ENCODE measurements around the gene URI1. TPM values are rescaled to one million over a fixed set of nuclear protein-coding genes. Genes with fewer than 3 reads are reported as not detected.

The URI1 gene
- total RNA-seq, 2 donors from 2014 or later, result 49.6 to 59.7 TPM

DNA sequence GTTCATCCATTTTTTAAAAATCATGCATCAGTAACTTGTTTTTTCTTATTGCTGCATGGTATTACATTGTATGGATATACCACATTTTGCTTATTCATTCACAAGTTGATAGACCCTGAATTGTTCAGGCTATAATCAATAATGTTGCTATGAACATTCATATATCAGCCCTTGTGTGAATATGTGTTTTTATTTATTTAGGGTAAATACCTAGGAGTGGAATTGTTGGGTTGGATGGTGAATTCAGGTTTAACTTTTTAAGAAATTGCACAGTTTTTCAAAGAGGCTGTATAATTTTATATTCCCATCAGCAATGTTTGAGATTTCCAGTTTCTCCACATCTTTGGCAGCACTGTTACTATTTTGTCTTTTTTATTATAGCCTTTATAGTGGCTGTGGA is 82.1 kb downstream of the URI1 start:
- TF ChIP-seq, protein P1, sequence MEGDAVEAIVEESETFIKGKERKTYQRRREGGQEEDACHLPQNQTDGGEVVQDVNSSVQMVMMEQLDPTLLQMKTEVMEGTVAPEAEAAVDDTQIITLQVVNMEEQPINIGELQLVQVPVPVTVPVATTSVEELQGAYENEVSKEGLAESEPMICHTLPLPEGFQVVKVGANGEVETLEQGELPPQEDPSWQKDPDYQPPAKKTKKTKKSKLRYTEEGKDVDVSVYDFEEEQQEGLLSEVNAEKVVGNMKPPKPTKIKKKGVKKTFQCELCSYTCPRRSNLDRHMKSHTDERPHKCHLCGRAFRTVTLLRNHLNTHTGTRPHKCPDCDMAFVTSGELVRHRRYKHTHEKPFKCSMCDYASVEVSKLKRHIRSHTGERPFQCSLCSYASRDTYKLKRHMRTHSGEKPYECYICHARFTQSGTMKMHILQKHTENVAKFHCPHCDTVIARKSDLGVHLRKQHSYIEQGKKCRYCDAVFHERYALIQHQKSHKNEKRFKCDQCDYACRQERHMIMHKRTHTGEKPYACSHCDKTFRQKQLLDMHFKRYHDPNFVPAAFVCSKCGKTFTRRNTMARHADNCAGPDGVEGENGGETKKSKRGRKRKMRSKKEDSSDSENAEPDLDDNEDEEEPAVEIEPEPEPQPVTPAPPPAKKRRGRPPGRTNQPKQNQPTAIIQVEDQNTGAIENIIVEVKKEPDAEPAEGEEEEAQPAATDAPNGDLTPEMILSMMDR (conservative IDR thresholded peaks at IDR 0.05), result no peak
- H3K4me1 Mint-ChIP-seq, result no peaks in the 10 kb centered on the region
- H3K36me3 Mint-ChIP-seq (ENCODE audit: low read depth), result peaks cover 38% of the 10 kb centered on the region
- Histone ChIP-seq H3K4me3 (ENCODE audit: low read length) (no peak overlapping the region), H3K9ac (ENCODE audit: extremely low read depth, low read length, poor library complexity, severe bottlenecking) (no peak overlapping the region), H3K9me3 (ENCODE audit: control insufficient read depth, low read length) (peaks cover 8% of the 10 kb centered on the region), H3K27ac (ENCODE audit: low read depth, low read length) (no peak overlapping the region), H3K36me3 (ENCODE audit: control insufficient read depth, insufficient read depth, low read length) (peaks cover 6% of the 10 kb centered on the region), H3K27me3 (ENCODE audit: control insufficient read depth, insufficient read depth, low read length, poor library complexity, severe bottlenecking) (no peaks in the 10 kb centered on the region), H3K4me1 (ENCODE audit: control insufficient read depth, insufficient read depth, low read length) (no peaks in the 10 kb centered on the region)
- H3K27ac Mint-ChIP-seq, result no peak overlapping the region
- no peak for DNase-seq
- H3K27me3 Mint-ChIP-seq (ENCODE audit: insufficient read depth), result no peaks in the 10 kb centered on the region
- H3K9me3 Mint-ChIP-seq, result peaks cover 1% of the 10 kb centered on the region
- H3K4me3 Mint-ChIP-seq, result no peak overlapping the region

DNA sequence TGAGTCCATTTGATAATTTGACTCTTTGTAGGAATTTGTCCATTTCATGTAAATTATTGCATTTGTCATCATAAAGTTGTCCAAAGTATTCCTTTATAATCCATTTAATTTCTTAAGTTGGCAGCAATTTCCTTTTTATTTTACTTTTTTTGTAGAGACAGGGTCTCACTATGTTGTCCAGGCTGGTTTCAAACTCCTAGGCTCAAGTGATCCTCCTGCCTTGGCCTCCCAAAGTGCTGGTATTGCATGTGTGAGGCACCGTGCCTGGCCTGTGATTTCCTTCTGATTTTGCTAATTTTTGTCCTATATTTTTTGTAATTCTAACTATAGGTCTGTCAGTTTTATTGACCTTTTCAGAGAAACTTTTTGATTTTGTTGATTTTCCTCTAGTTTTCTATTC is 84.9 kb downstream of the URI1 start:
- Histone ChIP-seq H3K9ac (ENCODE audit: extremely low read depth, low read length, poor library complexity, severe bottlenecking) (no peak overlapping the region), H3K9me3 (ENCODE audit: control insufficient read depth, low read length) (peaks cover 8% of the 10 kb centered on the region), H3K27ac (ENCODE audit: low read depth, low read length) (no peak overlapping the region), H3K27me3 (ENCODE audit: control insufficient read depth, insufficient read depth, low read length, poor library complexity, severe bottlenecking) (no peaks in the 10 kb centered on the region), H3K4me1 (ENCODE audit: control insufficient read depth, insufficient read depth, low read length) (no peaks in the 10 kb centered on the region), H3K36me3 (ENCODE audit: control insufficient read depth, insufficient read depth, low read length) (peaks cover 15% of the 10 kb centered on the region), H3K4me3 (ENCODE audit: low read length) (no peak overlapping the region)
- TF ChIP-seq, protein P1 (conservative IDR thresholded peaks at IDR 0.05), result no peak
- no peaks in the 10 kb centered on the region for H3K4me1 Mint-ChIP-seq
- no peak for DNase-seq
- H3K4me3 Mint-ChIP-seq, result no peak overlapping the region
- H3K27ac Mint-ChIP-seq, result no peak overlapping the region
- peaks cover 51% of the 10 kb centered on the region for H3K36me3 Mint-ChIP-seq (ENCODE audit: low read depth)
- H3K27me3 Mint-ChIP-seq (ENCODE audit: insufficient read depth), result no peaks in the 10 kb centered on the region
- WGBS, 2 experiments (ENCODE audit: insufficient coverage in 1 of 2, insufficient read length in 1 of 2), result 92% methylated on average over 1 of the region's 1 CpG; no CpG with 5 or more reads in 1 of the 2 experiments
- H3K9me3 Mint-ChIP-seq, result no peaks in the 10 kb centered on the region

DNA sequence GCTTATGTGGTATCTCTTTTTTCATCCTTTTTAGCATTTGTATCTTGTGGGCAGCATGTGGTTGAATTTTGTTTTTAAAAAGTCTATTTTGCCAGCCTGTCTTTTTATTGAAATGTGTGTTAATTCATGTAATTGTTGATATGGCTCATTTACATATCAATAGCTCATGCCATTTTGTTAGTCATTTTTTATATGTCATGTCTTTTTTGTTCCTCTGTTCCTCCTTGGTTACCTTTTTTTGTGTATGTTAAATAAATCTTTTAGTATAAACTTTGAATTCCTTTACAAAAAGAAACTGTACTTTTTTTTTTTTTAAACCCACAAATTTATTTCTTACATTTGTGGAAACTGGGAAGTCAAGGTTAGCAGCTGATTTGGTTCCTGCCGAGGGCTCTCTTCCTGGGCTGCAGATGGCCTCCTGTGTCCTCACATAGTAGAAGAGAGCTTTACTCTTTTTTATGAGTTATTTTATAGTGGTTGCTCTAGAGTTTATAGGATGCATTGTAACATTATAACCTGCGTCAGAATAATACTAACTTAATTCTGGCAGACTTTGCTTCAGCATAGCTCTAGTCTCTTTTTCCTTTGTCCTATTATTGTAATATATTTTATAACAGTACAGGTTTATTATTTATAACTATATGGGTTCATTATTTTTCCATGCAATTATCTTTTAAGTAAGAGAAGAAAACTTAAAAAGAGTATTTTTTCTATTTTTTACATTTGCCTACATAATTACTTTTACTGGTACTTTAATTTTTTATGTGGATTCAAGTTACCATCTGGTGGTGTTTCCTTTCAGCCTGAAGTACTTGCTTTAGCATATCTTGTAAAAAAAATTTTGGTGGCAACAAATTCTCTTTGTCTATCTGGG is 86.3 kb downstream of the URI1 start:
- Mint-ChIP-seq H3K27me3 (ENCODE audit: insufficient read depth) (no peaks in the 10 kb centered on the region), H3K4me1 (no peaks in the 10 kb centered on the region), H3K27ac (no peak overlapping the region), H3K36me3 (ENCODE audit: low read depth) (peaks cover 43% of the 10 kb centered on the region), H3K4me3 (no peak overlapping the region), H3K9me3 (no peaks in the 10 kb centered on the region)
- 94% methylated on average over 1 of the region's 2 CpGs; no CpG with 5 or more reads in 1 of the 2 experiments for WGBS, 2 experiments (ENCODE audit: insufficient coverage in 1 of 2, insufficient read length in 1 of 2)
- Histone ChIP-seq H3K9me3 (ENCODE audit: control insufficient read depth, low read length) (peaks cover 8% of the 10 kb centered on the region), H3K4me1 (ENCODE audit: control insufficient read depth, insufficient read depth, low read length) (no peaks in the 10 kb centered on the region), H3K4me3 (ENCODE audit: low read length) (no peak overlapping the region), H3K36me3 (ENCODE audit: control insufficient read depth, insufficient read depth, low read length) (peaks cover 15% of the 10 kb centered on the region), H3K9ac (ENCODE audit: extremely low read depth, low read length, poor library complexity, severe bottlenecking) (no peak overlapping the region), H3K27me3 (ENCODE audit: control insufficient read depth, insufficient read depth, low read length, poor library complexity, severe bottlenecking) (no peaks in the 10 kb centered on the region), H3K27ac (ENCODE audit: low read depth, low read length) (no peak overlapping the region)
- DNase-seq, result no peak
- TF ChIP-seq, protein P1 (conservative IDR thresholded peaks at IDR 0.05), result no peak

All from endodermal cell (in vitro differentiated cells).